HG03060 (cell line): ENCODE data around the gene RPS19BP1.

Source experiments
- ATAC-seq: cut with Tn5 transposase; IDR thresholded peaks from one replicate; pipeline ENCODE4 v1.9.1; 2021; ENCODE audit warnings: low read depth, moderate number of reproducible peaks; ENCODE audit not compliant: unreplicated experiment

Gene RPS19BP1, protein sequence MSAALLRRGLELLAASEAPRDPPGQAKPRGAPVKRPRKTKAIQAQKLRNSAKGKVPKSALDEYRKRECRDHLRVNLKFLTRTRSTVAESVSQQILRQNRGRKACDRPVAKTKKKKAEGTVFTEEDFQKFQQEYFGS

DNA sequence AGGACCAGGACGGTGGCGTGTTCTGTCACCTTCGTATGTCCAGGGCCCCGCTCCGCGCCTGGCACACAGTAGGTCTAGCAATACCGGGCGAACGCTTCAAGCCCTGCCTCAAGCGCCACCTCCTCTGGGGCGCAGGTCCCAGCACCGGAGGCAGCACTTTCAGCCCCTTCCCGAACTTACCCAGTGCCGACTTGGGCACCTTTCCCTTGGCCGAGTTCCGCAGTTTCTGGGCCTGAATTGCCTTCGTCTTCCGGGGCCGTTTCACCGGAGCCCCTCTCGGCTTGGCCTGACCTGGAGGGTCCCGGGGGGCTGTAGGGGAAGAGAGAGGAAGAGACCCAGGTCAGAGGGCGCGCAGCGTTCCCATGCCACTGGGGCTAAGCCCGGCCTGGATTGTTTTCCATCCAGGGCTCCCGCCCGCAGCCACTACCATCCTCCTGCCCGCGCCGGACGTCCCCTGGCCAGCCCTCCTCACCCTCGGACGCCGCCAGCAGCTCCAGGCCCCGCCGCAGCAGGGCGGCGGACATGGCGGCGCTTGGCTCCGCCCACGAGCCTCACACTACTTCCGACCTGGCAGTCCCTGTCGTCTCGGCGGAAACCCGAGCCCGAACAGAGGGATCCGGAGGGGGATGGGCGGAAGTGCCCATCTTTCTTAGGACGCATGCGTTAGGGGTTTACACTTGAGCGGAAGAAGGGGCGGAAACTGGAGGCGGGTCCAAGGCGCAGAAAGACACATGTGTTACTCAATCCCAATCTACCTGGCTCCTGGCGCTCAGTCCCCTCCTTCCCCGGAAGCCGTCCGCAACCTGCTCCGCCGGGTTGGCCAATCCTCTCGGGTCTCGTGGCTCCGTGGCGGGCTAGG is at the start of gene RPS19BP1:
TSS of gene RPS19BP1 (minus strand) at position 534 of the 859 bp plus-strand sequence. CDS start at position 524, 10 bp downstream.
- peak; percentile 68 for ATAC-seq

DNA sequence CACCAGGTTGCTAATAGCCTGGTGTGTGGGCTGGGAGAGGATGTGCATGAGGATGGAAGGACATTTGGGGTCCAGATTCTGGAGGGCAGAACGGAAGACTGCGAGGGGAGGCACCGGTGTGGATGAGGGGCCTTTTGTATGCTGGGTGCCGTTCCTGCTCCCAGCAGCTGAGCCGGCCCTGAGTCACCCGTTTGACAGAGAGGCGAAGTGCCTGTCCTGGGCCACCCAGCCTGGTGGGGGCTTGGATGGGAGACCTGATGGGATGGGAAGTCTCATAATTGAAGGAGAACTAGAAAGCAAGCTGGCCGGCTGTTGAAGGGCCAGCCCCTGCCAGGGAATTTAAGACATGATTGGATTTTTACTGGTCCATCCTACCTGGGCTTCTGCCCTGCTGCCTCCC is 48.8 kb upstream of the RPS19BP1 start:
- no peak for ATAC-seq

DNA sequence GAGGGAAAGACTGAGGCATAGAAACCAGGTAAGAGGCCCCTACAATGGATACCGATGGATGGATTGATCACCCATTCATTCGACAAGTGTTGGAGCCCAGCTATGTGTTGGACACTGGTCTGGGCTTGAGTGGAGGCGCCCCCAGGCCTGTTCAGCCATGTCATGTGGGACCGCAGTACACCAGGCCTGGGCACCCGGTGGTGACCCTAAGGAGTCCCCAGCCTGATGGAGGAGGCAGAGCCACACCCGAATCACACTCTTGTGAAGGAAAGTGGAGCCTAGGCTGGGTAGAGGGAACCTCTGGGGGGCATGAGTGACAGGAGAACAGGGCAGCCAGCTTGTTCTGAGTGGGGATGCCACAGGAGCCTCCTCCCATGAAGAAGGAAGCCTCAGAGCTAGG is 48.2 kb upstream of the RPS19BP1 start:
- no peak for ATAC-seq

DNA sequence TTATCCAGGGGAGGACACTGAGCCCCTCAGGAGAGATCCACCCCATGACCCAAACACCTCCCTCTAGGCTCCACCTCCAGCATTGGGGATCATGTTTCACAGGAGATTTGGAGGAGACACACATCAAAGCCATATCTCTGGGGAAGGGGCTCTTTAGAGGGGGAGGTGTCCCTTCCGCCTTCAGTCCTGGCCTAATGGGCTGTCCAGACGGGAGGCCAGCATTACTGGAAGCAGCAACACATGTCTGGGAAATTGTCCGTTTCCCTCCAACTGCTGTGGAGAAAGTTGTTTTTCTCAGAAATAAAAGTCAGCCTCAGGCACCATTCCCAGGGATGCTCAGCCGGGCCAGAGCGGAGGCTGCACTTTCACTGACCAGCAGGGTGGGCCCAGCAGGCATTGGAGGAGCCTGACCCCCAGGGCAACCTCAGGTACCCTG is 47.5 kb upstream of the RPS19BP1 start:
- ATAC-seq = no peak

DNA sequence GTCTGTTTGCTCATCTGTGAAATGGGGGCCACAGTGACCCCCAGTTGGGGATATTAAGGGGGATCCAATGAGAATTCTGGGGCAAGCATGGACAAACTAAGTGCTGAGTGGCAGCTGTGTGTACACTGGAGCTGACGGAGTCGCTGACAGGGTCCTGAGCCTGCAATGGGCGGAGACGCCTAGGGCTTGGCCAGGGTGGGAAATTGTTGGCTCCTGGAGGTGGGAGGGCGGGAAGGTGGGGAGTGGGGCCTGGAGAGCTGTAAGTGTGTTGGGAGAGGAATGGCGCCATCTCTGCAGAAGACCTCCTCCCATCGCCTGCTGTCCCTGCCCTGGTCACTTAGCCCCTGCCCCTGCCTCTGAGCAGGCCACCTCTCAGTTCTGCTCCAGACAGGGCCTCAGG is 45.4 kb upstream of the RPS19BP1 start:
- ATAC-seq = no peak

DNA sequence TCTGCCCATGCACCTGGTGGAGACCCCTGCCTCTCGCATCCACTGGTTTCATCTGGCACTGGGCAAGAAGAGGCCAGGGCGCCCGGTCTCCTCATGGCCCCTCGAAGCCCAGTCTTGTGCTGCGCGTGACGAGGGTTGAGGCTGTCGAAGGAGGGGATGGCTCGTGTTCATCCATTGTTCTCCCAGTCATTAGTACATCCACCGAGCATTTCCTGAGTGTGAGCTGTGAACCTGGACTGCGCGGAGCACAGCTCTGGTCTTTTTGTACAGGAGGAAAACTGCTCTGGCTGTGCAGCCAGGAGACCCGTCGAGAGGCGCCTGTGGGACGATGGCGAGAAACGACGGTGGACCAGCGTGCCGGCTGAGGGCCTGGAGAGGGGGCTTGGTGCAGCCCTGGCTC is 44.8 kb upstream of the RPS19BP1 start:
- no peak for ATAC-seq

DNA sequence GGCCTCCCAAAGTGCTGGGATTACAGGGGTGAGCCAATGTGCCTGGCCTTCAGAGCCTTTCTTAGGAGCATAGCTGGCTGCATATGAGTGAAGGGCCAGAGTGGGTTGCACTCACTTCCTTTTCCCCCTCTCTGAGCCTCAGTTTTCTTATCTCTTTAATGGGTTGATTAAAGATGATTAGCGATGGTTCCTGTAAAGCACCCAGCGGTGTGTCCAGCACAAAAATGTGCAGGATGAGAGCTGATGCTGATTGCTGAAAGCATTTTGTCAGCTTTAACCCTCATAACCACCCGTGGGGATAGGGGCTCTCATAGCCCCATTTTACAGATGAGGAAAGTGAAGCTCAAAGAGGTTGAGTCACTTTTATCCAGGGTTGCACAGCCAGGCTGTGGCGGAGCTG is 43.5 kb upstream of the RPS19BP1 start:
- no peak for ATAC-seq

DNA sequence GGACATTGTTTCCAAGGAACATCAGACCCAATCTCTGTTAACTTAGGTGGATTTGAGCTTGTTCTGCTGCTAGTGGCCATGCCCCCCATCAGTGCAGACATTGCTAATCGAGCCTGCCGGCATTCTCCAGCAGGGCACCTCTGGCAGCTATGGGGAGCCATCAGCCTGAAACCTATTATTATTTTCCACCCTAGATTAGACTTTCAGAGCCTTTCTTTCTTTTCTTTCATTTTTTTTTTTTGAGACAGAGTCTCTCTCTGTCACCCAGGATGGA is 42.9 kb upstream of the RPS19BP1 start:
- no peak for ATAC-seq

DNA sequence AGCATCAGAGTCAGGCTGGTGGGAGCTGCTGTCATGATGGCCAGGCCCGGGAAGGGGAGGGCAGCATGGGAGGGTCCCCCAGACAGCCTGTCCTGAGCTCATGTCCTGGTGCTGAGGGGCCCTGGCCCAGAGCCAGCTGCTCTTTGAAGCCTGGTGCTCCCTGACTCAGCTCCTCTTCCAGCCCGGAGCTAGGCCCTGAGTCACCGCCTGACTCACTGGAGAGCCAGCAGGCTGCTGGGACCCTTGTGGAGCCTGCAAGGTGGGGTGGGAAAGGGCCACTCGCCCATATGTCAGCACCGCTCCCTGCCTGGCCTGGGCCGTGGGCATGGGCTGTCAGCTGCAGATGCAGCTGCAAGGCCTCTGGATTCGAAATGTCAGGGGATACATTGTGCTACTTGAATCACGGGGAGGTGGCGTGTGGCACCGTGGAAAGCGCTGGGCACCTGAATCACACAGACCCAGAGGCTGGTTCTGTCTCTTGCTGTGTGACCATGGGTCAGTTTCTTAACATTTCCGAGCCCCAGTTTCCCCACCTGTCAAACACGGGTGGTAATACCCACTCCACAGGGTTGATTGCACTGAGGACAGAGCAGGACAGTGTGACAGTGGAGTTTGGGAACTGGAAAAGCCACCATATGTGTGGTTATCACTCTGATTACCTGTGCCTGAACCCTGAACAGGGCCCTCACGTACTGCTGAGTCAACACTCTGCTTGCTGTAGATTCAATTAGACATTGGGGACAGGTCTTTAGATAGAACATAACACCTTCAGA is 42.4 kb upstream of the RPS19BP1 start:
- ATAC-seq = no peak

DNA sequence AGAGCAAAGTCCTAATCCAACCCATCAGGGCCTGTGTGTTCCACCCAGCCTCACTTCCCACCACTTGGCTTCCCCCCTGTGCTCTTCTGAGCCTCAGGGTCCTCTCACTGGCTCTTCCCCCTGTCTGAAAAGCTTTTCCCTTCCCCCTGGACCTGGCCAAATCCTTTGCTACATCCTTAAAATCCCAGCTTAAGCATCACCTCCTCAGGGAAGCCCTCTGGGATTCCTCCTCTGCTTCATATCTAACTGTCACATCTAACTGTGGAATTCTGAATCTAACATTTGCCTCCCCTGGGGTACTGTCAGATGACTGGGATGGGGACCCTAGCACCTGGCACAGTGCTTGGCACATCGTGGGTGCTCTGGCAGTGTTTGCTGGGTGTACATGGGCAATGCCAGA is 39.0 kb upstream of the RPS19BP1 start:
- ATAC-seq = no peak

DNA sequence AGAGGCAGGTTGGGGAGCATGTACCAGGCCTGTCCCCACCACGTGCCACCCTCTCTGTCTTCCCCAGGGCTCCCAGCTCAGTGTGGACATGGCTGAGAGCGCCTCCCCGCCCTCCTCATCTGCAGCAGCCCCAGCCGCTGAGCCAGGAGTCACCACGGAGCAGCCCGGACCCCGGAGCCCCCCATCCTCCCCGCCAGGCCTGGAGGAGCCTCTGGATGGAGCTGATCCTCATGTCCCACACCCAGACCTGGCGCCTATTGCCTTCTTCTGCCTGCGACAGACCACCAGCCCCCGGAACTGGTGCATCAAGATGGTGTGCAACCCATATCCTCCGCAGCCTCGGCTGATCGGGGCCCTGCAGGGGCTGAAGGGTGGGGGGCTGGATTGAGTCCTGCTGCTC is 38.1 kb upstream of the RPS19BP1 start, which contains the start of gene CACNA1I:
TSS of gene CACNA1I (plus strand) at position 89 of the 400 bp plus-strand sequence. CDS start at position 89, 0 bp downstream.
- no peak for ATAC-seq

DNA sequence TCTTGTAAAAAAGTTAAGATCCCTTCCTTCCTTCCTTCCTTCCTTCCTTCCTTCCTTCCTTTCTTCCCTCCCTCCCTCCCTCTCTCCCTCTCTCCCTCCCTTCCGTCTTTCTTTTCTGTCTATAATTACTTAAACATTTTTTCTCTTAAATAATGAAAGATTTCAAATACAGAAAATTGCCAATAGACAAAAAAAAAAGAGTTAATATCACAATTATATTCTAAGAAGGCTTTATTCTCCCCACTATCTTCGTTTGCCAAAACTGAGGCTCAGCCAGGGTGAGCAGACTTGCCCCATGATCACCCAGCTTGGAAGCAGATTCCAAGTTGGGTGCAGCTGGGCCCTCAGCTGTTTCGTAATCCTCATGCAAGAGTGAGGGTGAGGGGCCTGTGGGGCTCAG is 37.7 kb upstream of the RPS19BP1 start:
- ATAC-seq = no peak

DNA sequence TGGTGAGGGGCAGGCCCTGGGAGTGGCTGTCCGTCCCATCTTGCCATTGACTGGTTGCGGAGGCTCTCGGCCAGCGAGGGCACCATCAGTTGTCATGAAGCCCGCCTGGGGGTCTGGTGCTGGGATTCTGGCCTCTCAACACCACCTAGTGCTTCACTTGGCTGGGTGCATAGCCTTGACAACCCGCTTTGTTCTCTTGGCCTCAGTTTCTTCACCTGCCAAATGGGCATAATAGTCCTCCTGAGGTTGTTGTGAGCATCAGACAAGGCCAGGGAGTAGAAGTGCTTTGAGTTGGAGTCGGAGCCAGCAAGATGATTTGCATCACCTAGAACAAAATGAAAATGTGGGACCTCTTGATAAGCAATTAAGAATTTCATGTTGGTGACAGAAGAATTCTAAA is 36.5 kb upstream of the RPS19BP1 start:
- ATAC-seq = no peak

DNA sequence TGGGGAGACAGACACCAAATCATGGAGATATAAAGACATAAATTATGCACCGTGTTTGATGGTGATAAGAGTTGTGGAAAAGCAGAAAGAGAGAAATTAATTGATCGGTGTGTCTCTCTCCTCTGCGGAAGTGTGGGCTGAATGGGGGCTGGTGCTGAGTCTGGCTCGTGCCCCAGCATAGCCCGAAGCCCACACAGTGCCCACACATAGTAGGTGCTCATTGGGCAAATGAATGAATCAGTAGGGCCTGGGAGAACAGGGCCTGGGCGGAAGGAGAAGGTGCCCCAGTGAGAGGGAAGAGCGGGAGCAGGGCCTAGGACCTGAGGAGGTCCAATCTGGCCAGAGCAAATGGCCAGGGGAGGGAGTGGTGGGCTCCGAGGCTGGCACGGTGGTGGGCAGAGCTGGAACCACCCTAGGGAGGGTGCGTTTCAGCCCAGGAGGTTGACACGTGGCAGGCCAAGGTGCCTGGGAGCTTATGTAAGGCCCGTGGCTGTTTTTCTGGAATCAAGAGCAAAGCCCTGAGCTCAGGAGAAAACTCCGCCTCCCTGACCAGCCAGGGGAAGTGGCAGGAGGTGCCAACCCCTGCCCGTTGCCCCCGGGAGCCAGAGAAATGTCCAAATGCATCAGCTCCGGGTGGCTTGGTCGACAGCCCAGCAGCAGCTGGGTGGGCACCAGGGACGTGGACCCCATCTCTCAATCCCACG is 35.9 kb upstream of the RPS19BP1 start:
- no peak for ATAC-seq

DNA sequence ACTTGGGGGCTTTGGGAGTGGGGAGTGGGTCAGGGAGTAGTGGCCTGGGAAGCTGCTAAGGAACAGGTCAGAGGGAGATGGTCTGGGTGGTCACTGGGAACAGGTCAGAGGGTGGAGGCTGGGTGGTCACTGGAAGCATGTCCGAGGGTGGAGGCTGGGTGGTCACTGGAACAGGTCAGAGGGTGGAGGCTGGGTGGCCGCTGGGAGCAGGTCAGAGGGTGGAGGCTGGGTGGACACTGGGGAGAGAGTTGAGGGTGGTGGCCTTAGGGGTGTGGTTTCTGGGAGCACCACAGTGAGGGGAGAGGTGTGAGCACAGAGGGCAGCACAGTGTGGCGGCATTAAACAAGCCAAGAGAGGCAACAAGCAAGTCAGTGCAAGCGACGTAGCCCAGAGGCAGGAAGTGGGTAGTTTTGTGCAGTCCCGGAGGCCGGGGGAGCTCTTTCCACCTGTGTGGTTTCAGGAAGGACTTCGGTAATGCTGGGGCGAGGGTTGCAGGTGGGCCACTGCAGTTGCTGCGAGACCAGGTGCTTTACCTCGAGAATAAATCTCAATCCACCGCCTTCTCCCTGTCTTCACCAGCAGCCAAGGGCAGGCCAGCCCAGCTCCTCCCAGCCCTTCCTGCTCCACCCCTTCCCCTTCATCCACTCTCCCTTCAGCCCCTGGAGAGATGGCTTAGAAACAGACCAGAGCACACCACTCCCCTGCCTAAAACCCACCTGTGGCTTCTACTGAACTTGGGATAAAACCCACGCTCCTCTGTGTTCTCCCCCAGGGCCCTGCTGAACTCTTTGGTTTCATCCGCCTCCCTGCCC is 34.8 kb upstream of the RPS19BP1 start:
- ATAC-seq = no peak

DNA sequence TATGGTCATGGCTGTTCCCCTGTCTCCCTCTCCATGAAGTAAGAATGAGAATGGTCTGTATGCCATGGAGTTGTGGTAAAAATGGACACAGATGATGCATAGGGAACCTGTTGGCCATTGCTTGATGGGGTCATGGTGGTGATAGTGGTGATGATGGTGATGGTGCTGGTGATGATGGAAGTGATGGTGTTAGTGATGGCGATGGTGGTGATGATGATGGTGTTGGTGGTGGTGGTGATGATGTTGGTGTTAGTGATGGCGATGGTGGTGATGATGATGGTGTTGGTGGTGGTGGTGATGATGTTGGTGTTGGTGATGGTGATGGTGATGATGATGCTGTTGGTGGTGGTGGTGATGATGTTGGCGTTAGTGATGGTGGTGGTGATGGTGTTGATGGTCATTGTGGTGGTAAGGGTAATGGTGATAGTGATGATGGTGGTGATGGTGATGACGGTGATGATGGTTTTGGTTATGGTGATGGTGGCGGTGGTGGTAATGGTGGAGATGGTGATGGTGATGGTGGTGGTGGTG is 32.9 kb upstream of the RPS19BP1 start:
- ATAC-seq = no peak

DNA sequence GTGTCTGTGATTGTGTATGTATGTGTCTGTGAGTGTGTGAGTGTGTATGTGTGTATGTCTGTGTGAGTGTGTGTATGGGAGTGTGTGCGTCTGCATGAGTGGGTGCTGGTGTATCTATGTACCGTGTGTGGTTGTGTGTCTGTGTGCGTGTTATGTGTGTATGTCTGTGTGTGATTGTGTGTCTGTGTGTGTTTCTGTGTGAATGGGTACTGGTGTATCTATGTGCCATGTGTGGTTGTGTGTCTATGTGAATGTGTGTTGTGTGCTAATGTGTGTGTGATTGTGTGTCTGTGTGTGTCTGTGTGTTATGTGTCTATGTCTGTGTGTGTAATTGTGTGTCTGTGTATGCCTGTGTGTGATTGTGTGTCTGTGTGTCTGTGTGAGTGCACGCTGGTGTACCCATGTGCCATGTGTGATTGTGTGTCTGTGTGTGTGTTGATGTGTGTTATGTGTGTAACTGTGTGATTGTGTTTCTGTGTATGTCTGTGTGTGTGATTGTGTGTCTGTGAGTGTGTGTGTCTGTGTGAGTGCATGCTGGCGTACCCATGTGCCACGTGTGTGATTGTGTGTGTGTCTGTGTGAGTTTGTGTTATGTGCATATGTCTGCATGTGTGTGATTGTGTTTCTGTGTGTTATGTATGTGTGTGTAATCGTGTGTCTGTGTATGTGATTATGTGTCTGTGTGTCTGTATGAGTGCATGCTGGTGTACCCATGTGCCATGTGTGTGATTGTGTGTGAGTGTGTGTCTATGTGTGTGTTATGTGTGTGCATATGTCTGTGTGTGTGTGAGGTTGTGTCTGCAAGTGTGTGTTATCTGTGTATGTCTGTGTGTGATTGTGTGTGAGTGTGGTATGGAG is 31.3 kb upstream of the RPS19BP1 start:
- no peak for ATAC-seq

DNA sequence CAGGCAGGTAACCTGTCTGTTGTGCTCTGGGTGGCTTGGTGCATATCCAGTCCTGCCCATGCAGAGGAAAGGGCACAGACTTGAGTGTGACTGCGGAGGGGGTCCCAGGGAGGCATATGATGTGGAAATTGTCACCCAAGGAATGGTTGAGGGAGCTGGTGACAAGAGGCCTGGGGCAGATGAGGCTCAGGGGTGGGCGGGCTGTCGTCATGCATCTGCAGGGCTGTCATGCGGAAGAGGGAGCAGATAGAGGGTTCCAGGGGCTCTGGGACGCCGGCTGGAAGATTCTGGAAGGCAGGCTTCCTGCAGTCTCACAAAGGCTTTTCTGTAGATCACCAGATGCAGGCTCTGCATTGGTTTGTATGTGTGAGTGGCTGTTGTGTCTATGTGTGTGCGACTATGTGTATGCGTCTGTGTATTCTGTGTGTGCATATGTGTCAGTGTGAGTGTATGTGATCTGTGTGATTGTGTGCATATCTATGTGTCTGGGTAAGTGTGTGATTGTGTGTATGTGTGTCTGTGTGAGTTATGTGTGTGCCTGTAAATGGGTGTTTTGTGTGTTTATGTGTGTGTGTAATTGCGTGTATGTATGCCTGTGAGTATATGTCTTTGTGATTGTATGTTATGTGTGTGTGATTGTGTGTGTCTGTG is 30.4 kb upstream of the RPS19BP1 start:
- no peak for ATAC-seq
